Stimulated activated CD4-positive, alpha-beta T cell treated with anti-CD3 and anti-CD28 coated beads, TNF-alpha, amount 100 ng/mL, for 48 hours (primary cell): Measurements from ENCODE around the gene KPNA3.
A peak's percentile ranks its signal among the peaks of the same experiment; 100 is the strongest.

ENCODE experiments used
- DNase-seq, 3 donors: peaks; one replicate each; pipeline ENCODE4 v3.0.0-alpha.2; 2020; ENCODE audit warnings: low read depth in 3 of 3

Gene KPNA3

DNA sequence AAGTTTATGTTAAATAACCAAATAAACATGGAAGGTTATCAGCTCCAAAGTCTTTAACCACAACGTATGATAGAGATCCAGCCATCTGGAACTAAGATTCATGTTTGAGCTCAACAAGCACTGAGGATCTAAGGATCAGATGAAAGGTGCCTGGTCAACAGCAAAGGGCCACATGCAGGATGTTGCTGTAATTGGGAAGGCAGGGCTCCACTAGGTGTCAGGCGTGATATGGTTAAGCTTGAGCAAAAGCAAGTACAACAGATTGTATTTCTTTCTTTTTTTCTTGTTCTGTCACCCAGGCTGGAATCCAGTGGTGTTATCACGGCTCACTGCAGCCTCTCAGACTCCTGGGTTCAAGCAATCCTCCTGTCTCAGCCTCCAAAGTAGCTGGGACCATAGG is 113.2 kb downstream of the KPNA3 start:
- no peak for DNase-seq

DNA sequence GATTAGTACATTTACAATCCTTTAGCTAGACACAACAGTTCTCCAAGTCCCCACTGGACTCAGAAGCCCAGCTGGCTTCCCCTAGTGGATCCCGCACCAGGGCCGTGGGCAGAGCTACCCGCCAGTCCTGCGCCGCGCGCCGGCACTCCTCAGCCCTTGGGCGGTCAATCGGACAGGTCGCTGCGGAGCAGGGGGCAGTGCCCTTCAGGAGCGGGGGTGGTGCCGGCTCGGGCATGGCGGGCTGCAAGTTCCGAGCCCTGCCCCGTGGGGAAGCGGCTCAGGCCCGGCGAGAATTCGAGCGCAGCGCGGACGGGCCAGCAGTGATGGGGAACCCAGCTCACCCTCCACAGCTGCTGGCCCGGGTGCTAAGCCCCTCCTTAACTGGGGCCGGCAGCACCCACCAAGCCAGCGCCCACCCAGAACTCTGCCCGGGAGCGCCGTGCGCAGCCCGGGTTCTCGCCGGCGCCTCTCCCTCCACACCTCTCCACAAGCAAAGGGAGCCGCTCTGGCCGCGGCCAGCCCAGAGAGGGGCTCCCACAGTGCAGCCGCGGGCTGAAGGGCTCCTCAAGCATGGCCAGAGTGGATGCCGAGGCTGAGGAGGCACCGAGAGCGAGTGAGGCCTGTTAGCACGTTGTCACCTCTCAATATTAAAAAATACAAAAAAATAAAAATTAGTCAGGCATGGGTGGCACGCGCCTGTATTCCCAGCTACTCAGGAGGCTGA is 114.1 kb downstream of the KPNA3 start:
- no peak for DNase-seq

DNA sequence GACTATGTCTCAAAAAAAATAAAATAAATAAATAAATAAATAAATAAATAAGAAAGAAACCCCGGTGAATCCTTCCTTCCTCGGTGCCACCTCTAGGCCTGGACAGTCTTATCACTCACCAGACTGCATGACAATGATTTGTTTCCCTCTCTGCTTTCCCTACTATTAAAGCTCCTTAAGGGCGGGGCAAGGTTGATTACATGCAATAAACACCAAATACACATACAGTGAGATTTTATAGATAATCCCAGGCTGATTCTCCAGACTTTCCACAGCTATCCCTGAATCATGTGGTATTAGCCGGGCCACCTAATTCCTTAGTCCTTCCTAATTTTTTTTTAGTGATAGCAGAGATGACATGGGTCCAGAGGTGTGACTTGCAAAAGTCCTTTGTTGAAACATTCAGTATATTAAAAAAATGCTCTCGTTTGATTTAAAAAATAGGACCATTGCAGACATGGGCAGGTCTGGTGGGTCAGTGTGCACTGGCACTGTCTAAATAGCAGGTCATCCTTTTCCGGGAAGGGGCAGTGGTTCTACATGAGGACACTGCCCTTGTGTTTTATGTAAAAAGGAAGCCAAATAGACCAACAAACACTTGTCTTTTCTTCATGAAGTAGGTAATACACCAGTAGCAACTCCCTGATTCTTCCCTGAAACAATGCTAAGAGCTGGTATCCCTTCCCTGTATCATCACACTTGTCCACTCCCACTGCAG is 115.7 kb downstream of the KPNA3 start:
- DNase-seq, result no peak

DNA sequence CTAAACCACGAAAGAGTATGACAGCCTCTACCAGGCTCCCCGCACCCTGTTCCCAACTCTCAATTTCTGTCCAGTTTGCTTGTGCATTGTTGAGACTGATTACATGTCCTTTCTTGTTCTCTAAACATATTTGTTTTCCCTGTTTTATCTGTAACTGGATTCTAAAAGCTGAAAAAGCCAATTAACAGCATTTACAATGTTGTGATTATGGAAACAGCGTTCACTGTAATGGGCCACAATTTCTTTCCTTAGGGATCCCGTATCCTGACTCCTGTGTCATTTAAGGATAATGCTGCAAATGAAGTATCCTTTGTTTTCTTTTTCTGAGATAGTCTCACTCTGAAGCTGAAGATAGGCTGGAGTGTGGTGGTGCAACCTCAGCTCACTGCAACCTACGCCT is 121.7 kb downstream of the KPNA3 start:
- DNase-seq, result no peak

DNA sequence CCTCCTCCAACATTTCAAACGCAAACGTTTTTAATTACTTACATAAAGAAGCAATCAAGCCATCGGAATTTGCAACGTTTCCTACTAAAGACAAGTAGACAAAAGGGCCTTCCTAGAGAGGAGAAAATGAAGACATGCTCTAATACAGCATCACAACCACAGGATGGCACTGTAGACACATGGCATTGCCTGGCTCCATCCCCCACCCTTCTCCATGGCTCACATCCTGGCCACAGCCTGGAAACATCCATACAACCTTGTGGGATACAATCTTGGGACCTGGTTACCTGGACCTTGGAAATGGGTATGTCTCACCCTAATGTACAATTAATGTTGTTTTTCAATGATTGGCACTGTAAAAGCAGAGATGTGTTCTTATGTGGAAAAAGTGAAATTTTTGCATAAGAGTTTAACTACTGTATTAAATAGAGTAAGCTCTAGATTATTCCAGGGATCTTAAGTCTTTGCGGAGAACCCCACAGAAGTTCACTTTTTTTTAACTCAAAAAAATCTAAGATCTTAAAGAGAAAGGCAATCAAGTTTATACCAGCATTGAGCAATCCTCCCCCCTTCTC is 122.7 kb downstream of the KPNA3 start:
- DNase-seq, result no peak

DNA sequence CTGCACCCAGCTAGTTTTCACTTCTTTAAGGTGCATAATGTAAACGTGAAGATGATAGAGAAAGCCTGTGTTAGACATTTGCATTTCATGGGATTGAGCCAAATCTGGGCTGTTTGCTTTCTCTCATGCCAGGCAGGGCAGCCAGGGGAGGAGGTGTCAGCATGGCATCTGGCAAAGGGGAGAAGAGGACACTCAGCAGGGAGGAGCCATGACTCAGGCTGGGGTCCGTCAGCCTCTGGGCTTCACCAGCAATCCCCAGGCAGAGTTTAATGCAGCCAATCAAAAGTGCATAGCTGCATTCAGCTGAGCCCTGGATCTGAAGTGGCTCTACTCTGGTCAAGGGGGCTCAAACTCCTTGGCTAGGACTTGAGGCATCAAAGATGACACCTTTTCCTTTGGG is 124.7 kb downstream of the KPNA3 start:
- no peak for DNase-seq

DNA sequence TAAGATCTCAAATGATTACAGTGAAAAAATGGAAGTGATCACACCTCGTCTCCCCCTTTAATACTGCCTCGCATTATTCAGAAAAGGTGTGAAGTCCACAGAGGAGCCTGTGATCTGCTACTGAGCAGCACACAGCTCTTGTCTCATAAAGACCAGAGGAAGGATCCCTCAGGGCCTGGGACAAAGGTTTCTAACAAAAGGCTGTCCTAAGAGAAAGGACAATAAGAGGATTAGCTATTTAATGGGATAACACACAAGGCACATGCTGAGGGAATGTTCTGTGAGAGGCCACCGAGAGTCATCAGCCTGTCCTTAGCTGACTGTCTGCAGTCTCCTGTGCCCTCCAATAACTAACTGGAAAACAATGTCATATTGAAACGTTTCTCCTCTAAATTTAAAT is 127.9 kb downstream of the KPNA3 start:
- DNase-seq, result no peak

DNA sequence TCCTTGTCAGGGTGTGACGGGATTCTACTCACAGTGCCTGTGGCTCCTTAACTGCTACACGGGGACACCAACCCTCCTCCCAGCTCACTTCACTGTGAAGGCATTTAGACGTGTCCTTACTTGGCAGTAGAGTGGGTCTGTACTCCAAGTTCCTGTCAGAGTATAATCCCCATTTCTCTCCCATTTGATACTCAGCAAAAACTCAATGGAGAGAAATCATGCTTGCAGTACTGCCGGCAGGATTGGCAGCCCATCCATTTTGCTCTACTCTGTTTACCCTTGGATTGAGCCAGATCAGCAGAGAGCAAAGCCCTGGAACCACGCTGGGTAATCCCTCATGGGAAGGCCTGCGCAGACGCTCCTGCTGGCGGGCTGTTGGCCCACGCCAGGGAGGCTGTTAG is 135.2 kb downstream of the KPNA3 start:
- DNase-seq, result no peak

DNA sequence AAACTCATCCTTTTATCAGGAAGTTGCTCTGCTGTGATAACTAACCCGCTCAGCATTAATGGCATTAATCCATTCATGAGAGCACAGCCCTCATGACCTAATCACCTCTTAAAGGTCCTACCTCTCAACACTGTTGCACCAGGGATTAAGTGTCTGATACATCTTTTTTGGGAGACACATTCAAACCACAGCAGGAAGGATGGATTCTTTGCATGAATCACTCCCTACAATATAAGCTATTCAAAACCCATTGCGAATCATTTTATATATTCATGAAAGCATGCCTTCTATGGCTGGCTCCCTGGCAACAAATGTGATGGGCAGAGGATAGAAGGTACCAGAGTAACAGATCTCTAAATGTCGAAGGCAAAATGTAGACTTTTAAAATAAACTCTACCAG is 136.6 kb downstream of the KPNA3 start:
- DNase-seq, result no peak

DNA sequence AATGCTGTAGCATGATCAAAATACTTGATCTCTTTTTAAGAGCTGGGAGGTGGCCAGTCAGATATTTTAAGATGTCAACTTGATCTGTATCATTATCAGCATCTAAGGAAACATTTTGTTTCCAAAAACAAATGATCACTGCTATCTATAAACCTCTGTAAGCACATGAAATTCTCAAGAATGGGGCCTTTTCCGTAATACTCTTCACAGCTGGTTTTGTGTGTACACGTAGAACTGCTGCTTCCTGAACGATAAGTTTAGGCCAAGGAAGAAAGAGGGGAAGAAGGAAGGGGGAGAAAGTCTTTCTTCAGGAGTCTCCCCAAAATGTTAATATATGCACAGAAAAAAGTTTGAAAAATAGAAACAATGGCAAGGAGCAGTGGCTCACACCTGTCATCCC is 138.5 kb downstream of the KPNA3 start:
- no peak for DNase-seq

DNA sequence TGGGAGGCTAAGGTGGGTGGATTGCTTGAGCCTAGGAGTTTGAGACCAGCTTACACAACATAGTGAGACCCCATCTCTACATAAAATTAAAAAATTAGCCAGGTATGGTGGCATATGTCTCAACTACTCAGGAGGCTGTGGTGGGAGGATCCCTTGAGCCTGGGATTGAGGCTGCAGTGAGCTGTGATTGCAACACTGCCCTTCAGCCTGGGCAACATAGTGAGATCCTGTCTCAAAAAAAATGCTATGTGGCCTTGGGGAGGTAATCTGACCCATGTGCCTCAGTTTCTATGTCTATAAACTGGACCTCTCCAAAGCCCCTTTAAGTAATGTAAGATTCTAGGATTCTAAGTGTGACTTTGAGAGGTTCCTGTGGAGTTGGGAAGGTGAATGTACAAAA is 139.0 kb downstream of the KPNA3 start:
- no peak for DNase-seq

DNA sequence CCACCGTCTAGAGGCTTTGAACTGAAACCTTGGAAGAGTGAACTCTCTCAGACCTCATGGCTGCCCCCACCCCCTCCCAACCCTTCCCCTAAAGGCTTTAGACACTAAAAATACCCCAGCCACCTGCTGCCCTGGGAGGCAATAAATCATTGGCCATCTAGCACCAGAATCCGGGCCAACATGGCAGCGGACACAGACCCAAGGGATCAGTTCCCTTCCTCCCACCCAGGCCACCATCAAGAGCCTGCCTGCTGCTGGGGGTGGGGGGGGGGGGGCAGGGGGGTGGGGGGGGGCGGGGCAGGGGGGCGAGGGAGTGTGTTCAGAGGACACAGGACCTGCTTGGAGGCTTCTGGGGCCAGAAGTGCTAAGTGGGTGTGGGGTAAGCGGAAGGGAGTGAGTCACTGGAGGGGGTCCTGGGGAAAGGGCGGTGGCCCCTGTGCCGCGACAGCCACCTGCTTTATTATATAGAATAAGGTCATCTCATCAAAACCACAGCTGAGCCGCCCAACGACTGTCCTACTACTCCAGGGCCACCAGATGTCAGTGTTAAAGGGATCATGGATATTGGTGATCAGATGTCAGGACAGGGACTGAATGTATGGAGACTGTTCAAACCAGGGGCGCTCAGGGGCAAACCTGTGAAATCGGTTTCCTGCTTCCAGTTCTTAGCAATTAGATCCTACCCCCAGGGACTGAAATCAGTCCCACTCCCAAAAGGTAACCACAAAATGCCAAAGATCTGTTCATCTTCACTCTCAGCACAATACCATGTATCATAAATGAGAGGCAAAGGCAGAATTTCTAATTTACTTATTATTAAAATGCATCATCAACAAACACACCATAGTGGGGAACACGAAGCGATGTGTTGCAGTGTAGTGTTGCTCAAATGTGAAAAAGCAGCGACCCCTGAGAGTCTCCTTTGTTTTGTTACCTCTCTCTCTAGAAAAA is 139.9 kb downstream of the KPNA3 start:
- DNase-seq, result peak in 1 of 3 donors; percentile 13

DNA sequence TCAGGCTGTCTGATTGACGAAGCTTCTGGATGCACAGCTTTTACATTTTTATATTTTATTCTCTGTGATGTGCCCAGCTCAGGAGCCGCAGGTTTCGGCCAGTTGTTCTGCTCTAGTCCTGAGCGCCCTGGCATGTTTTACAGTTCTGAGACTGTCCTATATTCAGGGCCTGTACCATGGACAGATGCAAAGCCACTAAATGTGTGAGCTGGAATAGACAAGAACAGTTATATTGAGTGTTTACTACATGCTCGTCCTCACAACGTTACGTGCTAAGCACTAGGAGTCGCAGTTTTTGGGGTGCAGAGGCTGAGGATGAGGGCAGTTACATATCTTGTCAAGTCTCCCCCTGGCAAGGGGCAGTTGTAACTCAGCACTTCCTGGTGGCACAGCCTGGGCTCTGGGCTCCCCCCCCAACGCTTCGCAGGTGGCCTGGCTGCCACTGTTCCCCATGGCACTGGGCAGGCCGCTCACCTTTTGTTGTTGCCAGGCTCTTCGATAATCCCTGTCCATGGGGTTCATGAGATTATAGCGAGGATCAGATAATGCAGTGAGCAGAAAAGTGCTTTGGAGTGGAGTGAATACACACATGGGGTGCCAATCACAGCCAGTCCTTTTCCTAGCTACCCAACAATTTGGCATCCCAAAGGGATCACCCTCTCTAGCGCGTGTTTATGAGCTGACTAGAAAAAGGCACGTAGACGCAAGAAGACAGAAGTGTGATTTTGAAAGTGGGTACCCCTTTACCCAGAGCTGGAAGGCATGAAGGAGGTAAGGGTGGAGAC is 140.7 kb downstream of the KPNA3 start:
- DNase-seq, result no peak

DNA sequence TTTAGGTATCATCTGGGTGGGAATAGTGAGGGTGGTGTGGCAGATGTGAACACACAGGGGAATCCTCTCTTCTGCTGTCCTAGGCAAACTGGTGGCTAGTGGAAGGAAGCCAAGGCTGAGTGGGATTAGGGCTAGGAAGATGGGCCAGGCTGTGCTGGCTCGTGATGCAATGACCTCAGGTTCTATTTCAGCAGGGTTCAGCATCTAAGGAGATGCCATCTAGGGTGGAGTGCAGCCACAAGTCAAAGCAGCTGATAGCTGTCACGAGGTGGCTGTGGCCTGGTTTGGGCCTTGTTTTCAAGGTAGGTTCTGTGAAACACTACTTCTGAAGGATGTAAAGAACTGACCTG is 142.5 kb downstream of the KPNA3 start:
- no peak for DNase-seq
